ENCODE results near the gene LIN7A.

The LIN7A gene

DNA sequence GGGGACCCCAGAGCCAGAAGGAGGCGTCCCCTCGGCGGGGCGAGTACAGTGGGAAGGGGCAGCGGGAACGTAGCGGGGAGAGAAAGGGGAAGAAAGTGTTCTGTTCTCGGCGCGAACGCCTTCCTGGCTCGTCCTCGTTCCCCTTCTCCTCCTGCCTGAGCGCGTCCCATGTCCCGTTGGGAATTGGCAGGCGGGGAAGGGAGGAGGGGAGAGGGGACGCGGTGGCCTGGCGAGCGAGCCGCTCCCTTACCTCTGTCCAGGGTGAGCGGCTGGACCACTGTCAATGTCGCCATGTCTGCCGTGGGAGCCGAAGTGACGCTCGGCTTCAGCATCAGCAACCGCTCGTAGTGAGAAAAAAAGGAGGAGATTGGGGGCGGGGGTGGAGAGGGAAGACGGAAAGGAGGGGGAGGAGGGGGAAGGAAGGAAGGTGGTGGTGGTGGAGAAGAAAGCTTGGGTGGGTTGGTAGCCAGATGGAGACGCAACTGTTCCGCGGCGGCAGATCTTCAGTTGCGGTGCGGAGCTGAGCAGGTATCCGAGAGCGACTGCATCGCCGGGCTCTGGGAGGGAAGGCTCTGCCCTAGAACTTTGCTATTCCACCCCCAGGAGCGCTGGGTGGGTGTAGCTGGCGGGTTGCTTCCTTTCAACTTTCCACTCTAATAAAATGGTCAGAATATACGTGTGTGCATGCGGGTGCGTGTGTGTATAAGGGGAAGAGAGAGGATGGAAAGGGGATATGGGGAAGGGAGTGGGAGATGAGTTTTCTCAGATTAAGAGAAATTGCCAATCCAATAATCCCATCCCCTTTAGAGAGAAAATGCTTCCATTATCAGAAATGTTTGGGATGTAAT is at the start of gene LIN7A:
TSS of gene LIN7A (minus strand) at position 544 of the 848 bp plus-strand sequence. CDS start at position 332, 212 bp downstream.
- DNase-seq, result no peak

DNA sequence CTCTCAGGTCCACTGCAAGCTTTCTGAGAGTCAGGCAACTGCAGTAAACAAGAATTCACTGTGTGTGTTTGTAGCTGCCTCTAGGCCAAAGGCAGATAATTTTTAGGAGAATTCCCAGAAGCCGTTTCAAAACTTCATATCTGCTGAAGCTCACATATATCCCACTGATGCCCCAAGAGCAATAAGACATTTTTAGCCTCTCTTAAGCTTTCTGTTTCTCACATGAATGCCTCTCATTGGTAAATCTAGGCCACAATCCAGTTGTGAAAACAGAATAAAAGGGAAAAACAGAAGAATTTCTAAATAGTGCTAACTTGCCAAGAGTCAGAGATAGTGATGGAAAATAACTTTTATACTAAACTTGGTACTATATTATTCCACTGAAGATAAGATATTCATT is 48.5 kb upstream of the LIN7A start:
- DNase-seq, result no peak

- no peak for DNase-seq
Observed at GRCh38 chr12:80979816-80980215, 42.1 kb upstream of the LIN7A start.

DNA sequence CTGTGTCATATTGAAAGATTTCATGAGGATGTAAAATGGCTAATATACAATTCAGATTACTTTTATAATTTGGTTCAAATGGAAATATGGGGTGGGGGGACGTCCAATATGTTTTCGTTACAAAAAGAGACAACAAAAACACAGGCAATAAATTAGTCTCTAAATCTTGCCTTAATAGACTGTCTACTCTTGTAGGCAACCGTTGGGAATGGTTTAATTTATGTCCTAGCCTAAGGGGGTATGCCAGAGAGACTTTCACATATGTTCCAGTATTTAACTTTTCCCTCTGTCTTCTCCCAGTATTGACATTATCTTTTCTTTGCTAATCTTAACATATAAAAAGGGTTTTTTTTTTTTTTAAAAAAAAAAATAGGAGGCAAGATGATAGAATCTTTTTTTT is 41.5 kb upstream of the LIN7A start:
- DNase-seq, result no peak

DNA sequence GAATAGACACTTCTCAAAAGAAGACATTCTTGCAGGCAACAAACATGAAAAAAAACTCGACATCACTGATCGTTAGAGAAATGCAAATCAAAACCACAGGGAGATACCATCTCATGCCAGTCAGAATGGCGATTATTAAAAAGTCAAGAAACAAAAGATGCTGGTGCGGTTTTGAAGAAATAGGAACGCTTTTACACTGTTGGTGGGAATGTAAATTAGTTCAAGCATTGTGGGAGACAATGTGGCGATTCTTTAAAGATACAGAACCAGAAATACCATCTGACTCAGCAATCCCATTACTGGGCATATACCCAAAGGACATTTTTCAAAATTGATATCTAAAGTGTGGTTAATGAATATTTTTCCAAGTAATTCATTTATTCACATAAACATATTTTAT is 39.6 kb upstream of the LIN7A start:
- no peak for DNase-seq

GRCh38 chr12:80968326-80968725 is 30.6 kb upstream of the LIN7A start:
- no peak for DNase-seq

GRCh38 chr12:80967565-80967964 is 29.8 kb upstream of the LIN7A start:
- DNase-seq, result no peak

DNA sequence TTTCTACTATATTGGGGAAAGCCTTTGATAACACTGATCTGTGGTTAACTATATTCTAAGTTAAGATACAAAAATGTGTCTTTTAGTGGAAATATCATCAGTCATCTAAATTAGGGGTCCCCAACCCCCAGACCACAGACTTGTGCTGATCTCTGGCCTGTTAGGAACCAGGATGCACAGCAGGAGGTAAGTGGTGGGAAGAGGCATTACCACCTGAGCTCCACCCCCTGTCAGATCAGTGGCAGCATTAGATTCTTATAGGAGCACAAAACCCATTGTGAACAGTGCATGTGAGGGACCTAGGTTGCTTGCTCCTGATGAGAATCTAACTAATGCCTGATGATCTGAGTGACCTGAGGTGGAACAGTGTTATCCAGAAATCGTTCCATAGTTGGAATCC is 28.3 kb upstream of the LIN7A start:
- no peak for DNase-seq

DNA sequence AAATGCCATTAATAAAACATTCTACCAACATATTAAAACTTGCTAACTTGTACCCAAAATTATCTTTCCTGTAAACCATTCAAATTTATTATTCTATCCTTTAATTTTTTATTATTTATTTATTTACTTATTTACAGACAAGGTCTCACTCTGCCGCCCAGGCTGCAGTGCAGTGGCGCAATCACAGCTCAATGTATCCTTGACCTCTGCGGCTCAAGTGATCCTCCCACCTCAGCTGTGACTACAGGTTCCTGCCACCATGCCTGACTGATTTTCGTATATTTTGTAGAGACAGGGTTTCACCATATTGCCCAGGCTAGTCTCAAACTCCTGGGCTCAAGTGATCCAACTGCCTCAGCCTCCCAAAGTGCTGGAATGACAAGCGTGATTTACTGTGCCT is 20.4 kb upstream of the LIN7A start:
- no peak for DNase-seq

GRCh38 chr12:80954857-80955520 is 17.3 kb upstream of the LIN7A start:
- no peak for DNase-seq

DNA sequence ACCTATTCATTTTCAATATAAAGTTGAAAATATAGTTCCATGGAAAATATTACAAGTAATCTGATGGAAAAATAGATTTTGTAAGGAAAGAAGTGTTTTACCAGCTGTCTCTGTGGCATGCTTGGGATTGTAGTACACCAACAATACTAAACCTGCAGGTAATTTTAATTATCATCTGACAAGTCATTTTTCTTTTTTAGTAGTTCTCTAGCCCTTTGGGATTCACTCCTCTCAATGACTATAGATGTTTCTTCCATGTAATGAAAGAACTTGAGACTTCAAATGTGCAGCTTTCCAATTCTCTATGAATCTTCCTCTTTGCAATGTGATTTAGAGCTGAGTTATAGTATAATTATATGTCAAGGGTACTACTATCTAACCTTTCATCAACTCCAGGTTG is 14.7 kb upstream of the LIN7A start:
- DNase-seq, result no peak

- DNase-seq, result no peak
Observed at GRCh38 chr12:80946591-80946990, 8.9 kb upstream of the LIN7A start.

DNA sequence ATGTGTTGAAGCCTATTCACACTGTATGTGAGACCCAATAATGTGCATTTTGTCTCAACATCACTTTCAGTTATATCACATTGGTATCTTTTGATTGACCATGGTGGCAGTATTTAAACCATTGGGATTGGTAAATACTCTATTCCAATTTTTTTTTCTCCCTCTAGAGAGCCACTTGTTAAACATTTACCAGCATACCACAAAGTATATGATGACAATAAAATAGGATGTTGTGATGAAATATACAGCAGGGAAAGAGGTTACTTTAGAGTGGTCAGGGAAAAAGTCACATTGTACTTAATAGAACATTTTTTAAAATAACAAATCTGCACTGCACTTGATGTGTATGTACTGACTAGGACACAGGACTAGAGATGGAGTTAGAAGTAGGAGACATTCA is 5.6 kb upstream of the LIN7A start:
- DNase-seq, result no peak

DNA sequence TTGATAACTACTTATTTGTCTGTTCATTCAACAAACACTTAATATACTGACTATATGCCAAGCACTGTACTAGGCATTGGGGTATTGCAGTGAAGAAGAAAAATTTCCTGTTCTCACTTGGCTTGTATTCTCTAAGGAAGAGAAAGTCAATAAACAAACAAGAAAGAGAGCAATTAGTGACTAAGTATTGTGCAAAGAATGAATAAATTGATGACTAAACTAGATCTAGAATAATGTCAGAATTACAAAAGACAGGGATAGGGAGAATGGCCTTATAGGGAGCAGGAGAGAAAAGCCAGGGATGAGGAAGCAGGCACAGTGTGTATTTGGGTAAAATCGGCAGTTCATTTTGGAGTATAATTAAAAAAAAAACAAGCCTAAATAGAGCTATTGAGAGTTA is 4.2 kb upstream of the LIN7A start:
- DNase-seq, result no peak

DNA sequence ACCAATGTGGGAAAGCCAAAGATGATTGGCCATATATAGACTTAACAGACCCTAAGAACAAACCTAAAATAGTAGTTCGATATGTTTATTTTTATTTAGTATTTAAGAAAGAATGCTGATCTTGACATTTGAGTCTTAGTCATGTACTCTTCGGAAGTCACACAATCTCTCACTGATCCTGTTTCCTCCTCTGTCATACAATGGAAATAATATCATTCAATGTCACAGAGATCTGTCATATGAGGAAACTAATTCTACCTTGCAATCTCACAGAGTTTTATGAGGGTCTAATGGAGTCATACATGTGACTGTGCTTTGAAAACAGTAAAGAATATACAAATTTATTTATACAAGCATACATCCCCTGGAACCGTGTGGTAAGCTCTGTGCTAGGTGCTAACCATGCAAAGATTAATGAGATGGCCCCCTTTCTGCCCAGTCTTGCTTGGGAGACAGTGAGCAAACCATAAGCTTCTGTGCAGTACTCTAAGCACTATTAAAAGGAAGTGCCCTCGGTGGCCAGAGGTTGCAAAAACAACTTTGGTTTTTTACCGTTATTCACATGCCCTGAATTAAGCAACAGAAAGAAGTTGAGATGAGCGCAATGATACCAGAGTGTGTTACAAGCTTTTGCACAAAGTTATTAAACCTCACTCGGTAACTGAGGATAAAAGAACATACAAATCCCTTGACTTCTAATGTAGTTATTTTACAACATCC is 1.7 kb upstream of the LIN7A start:
- DNase-seq, result no peak

- no peak for DNase-seq
Observed at GRCh38 chr12:80938397-80938796, 663 bp upstream of the LIN7A start.

DNA sequence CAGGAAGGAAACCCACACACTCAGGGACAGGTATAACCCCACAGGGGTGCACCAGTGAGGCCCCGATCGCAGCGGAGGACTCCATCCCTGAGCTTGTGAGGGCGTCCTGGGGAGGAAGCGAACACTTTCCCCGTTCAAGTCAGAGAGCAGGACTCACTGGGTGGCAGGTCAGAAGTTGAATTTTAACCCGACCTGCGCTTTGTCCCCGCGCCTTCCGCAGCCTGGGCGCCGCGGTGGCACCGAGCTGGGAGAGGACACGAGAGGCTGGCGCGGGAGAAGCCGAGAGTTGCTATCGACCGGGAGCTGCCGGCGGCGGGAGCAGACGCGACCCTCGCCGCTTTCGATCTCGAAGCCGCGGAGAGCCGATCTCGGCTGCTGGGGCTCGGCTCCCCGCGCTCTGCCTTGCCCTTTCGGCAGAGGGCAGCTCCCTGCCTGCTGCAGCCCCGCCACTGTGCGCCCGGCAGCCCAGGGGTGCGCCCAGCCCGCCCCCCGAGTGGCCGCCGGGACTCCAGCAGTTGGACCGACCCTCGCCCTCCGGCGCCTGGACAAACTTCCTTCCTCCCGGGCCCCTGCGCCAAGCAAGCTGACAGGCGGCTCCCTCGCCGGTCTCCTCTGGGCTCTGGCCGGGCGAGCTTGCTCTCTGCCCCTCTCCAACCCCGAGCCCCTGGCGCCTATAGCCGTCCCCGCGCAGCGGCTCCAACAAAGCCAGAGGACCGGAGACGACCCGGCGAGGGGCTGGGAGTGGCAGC is 918 bp downstream of the LIN7A start:
- no peak for DNase-seq

- DNase-seq, result no peak
Observed at GRCh38 chr12:80936353-80936641, 1.4 kb downstream of the LIN7A start.

DNA sequence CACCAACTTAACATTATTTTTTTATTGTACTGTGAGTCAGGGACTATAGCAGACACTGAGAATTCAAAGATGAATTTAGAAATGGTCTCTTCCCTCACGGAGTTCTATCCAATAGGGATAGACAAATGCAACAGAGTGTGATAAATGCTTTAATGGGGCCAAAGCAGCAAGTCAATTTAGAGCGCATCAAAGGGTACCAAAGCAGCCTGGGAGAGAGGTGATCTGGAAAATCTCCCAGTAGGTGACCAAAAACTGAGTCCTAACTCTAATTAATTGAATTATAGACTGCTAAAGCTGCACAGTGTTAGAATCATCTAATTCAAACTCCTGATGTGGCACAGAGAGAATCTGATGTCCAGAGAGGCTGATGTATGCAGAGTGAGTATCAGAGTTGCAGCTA is 2.6 kb downstream of the LIN7A start:
- DNase-seq, result no peak

GRCh38 chr12:80925983-80926382 is 11.8 kb downstream of the LIN7A start:
- no peak for DNase-seq

- no peak for DNase-seq
Observed at GRCh38 chr12:80925237-80925636, 12.5 kb downstream of the LIN7A start.

DNA sequence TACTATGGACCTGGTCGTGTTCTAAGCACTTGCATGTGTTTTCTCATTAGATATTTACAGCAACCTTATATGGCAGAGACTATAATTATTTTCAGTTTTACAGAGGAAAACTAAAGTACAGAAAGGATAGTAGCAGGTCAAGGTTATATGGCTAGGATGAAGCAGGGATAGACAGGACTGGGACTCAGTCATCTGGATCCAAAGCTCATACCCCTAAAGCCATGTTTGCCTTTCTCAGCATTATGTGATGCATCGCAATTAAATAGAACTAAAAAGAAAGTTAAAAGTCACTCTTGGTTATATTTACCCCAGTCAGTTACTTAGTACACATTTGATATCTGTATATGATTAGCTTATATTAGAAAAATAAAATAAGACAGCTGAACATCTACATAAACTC is 13.3 kb downstream of the LIN7A start:
- DNase-seq, result no peak

DNA sequence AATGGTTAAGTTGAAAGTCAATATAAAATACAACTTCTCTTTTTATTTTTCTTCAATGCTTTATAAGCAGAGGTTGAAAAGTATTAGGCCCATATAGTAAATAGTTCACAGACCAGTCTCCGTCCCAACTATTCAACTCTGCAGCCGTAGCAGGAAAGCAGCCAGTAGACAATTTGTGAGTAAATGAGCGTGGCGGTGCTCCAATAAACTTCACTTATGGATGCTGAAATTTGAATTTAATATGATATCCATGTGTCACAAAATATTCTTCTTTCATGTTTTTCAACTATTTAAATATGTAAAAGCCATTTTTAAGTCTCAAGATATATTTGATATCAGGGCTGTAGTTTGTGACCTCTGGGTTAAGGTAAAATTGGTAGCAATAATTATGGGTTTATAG is 17.7 kb downstream of the LIN7A start:
- DNase-seq, result no peak
